ENCODE results near the gene BCAS3.

The BCAS3 gene

GRCh38 chr17:60947100-60947499 lies 269.4 kb downstream of the BCAS3 start:
- no peak for TF ChIP-seq LEF1 (IDR thresholded peaks at IDR 0.05; ENCODE audit: borderline replicate concordance)
- no peak for TF ChIP-seq FOXK2 (IDR thresholded peaks at IDR 0.05)
- TF ChIP-seq ZNF384 (IDR thresholded peaks at IDR 0.05) = no peak
- no peak for TF ChIP-seq SP1 (IDR thresholded peaks at IDR 0.05)
- TF ChIP-seq FOXM1 (IDR thresholded peaks at IDR 0.05; ENCODE audit: borderline replicate concordance) = no peak
- TF ChIP-seq SUZ12 (IDR thresholded peaks at IDR 0.05) = no peak
- TF ChIP-seq L3MBTL2 (conservative IDR thresholded peaks at IDR 0.05) = no peak
- TF ChIP-seq PKNOX1 (IDR thresholded peaks at IDR 0.05) = no peak
- TF ChIP-seq BHLHE40 (IDR thresholded peaks at IDR 0.05; ENCODE audit: borderline replicate concordance) = no peak
- TF ChIP-seq TARDBP (IDR thresholded peaks at IDR 0.05) = no peak
- no peak for TF ChIP-seq FOXA1 (IDR thresholded peaks at IDR 0.05)
- no peak for TF ChIP-seq ELF4 (IDR thresholded peaks at IDR 0.05)
- no peak for TF ChIP-seq NFRKB (IDR thresholded peaks at IDR 0.05)
- TF ChIP-seq HDGF (IDR thresholded peaks at IDR 0.05; ENCODE audit: borderline replicate concordance) = no peak
- TF ChIP-seq ARNT (IDR thresholded peaks at IDR 0.05) = no peak
- TF ChIP-seq CTBP1 (IDR thresholded peaks at IDR 0.05; ENCODE audit: borderline replicate concordance) = no peak
- POLR2A ChIA-PET = no interaction called here
- CTCF ChIA-PET = interaction anchor here (0.6 kb wide), 1 partner anchor 579 kb away, joined by 3 read pairs; no protein-coding TSS in a partner anchor
- no peak for DNase-seq (ENCODE audit: extremely low spot score)

DNA sequence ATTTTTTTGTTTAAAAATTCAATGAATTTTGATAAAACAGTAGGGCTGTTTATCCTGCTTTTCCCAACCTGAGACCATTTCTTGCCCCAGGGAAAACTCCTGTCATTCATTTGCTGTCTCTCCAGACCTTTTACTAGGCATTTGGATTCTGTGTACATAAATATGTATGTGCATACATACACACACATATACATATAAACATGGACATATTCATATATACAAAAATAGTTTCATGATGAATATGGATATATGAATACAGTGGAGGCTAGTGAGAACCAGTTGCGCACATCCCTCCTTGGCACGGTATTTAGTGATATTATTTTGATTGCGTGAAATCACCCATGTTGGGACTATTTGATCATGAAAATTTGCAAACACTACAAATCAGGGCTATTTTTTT lies 269.9 kb downstream of the BCAS3 start:
- CTCF ChIA-PET = no interaction called here
- no peak for DNase-seq (ENCODE audit: extremely low spot score)
- TF ChIP-seq BHLHE40 (IDR thresholded peaks at IDR 0.05; ENCODE audit: borderline replicate concordance) = no peak
- POLR2A ChIA-PET = no interaction called here

DNA sequence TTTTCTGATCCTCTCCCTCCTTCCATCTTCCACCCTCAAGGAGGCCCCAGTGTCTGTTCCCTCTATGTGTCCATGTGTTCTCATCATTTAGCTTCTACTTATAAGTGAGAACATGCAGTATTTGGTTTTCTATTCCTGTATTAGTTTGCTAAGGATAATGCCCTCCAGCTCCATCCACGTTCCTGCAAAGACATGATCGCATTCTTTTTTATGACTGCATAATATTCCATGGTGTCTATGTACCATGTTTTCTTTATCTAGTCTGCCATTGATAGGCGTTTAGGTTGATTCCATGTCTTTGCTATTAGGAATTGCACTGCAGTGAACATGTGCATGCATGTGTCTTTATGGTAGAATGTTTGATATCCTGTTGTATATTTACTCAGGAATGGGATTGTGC lies 275.1 kb downstream of the BCAS3 start:
- no peak for TF ChIP-seq CTBP1 (IDR thresholded peaks at IDR 0.05; ENCODE audit: borderline replicate concordance)
- no peak for TF ChIP-seq FOXA1 (IDR thresholded peaks at IDR 0.05)
- TF ChIP-seq ARNT (IDR thresholded peaks at IDR 0.05) = no peak
- no peak for TF ChIP-seq SP1 (IDR thresholded peaks at IDR 0.05)
- no peak for TF ChIP-seq FOXM1 (IDR thresholded peaks at IDR 0.05; ENCODE audit: borderline replicate concordance)
- TF ChIP-seq LEF1 (IDR thresholded peaks at IDR 0.05; ENCODE audit: borderline replicate concordance) = no peak
- TF ChIP-seq HDGF (IDR thresholded peaks at IDR 0.05; ENCODE audit: borderline replicate concordance) = no peak
- TF ChIP-seq NFRKB (IDR thresholded peaks at IDR 0.05) = no peak
- POLR2A ChIA-PET = no interaction called here
- DNase-seq (ENCODE audit: extremely low spot score) = no peak
- CTCF ChIA-PET = no interaction called here

- CTCF ChIA-PET = no interaction called here
- POLR2A ChIA-PET = no interaction called here
- DNase-seq (ENCODE audit: extremely low spot score) = no peak
- TF ChIP-seq HDGF (IDR thresholded peaks at IDR 0.05; ENCODE audit: borderline replicate concordance) (no peak), PKNOX1 (IDR thresholded peaks at IDR 0.05) (no peak), ZNF384 (IDR thresholded peaks at IDR 0.05) (no peak), ELF4 (IDR thresholded peaks at IDR 0.05) (no peak), BHLHE40 (IDR thresholded peaks at IDR 0.05; ENCODE audit: borderline replicate concordance) (no peak), FOXA1 (IDR thresholded peaks at IDR 0.05) (no peak), ARNT (IDR thresholded peaks at IDR 0.05) (no peak)
Measured at GRCh38 chr17:60959011-60959410, 281.4 kb downstream of the BCAS3 start.

DNA sequence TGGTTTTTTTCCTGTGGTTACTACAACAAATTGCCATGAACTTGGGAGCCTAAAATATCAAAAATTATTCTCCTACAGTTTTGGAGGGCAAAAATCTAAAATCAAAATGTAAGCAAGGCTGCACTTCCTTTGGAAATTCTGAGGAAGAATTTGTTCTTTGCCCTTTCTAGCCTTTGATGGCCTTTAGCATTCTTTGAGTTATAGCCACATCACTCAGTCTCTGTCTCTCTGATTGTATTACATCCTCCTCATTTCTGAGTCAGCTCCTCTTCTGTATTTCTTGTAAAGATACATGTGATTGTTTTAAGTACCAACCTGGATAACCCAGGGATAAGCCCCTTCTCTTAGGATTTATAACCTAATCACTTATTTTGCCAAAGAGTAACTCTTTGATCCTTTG lies 282.0 kb downstream of the BCAS3 start:
- no peak for DNase-seq (ENCODE audit: extremely low spot score)
- ChIA-PET POLR2A (no interaction called here), CTCF (no interaction called here)
- TF ChIP-seq SP1 (IDR thresholded peaks at IDR 0.05) (no peak), LEF1 (IDR thresholded peaks at IDR 0.05; ENCODE audit: borderline replicate concordance) (no peak), FOXM1 (IDR thresholded peaks at IDR 0.05; ENCODE audit: borderline replicate concordance) (no peak), BHLHE40 (IDR thresholded peaks at IDR 0.05; ENCODE audit: borderline replicate concordance) (no peak), HDGF (IDR thresholded peaks at IDR 0.05; ENCODE audit: borderline replicate concordance) (no peak), FOXK2 (IDR thresholded peaks at IDR 0.05) (no peak), PKNOX1 (IDR thresholded peaks at IDR 0.05) (no peak), SUZ12 (IDR thresholded peaks at IDR 0.05) (no peak), CTBP1 (IDR thresholded peaks at IDR 0.05; ENCODE audit: borderline replicate concordance) (no peak), TARDBP (IDR thresholded peaks at IDR 0.05) (no peak), L3MBTL2 (conservative IDR thresholded peaks at IDR 0.05) (no peak), ZNF384 (IDR thresholded peaks at IDR 0.05) (no peak)

GRCh38 chr17:60960398-60961065 lies 282.9 kb downstream of the BCAS3 start:
- POLR2A ChIA-PET = no interaction called here
- no peak for TF ChIP-seq ARNT (IDR thresholded peaks at IDR 0.05)
- TF ChIP-seq FOXK2 (IDR thresholded peaks at IDR 0.05) = no peak
- TF ChIP-seq HDGF (IDR thresholded peaks at IDR 0.05; ENCODE audit: borderline replicate concordance) = no peak
- no peak for TF ChIP-seq FOXA1 (IDR thresholded peaks at IDR 0.05)
- TF ChIP-seq CTBP1 (IDR thresholded peaks at IDR 0.05; ENCODE audit: borderline replicate concordance) = no peak
- TF ChIP-seq L3MBTL2 (conservative IDR thresholded peaks at IDR 0.05) = no peak
- no peak for TF ChIP-seq LEF1 (IDR thresholded peaks at IDR 0.05; ENCODE audit: borderline replicate concordance)
- no peak for TF ChIP-seq BHLHE40 (IDR thresholded peaks at IDR 0.05; ENCODE audit: borderline replicate concordance)
- TF ChIP-seq TARDBP (IDR thresholded peaks at IDR 0.05) = no peak
- no peak for TF ChIP-seq NFRKB (IDR thresholded peaks at IDR 0.05)
- no peak for TF ChIP-seq ZNF384 (IDR thresholded peaks at IDR 0.05)
- no peak for TF ChIP-seq FOXM1 (IDR thresholded peaks at IDR 0.05; ENCODE audit: borderline replicate concordance)
- CTCF ChIA-PET = no interaction called here
- DNase-seq (ENCODE audit: extremely low spot score) = no peak
